ENCODE measurements around the gene ASIC2.
A peak's percentile ranks its signal among the peaks of the same experiment; 100 is the strongest.

Gene ASIC2

DNA sequence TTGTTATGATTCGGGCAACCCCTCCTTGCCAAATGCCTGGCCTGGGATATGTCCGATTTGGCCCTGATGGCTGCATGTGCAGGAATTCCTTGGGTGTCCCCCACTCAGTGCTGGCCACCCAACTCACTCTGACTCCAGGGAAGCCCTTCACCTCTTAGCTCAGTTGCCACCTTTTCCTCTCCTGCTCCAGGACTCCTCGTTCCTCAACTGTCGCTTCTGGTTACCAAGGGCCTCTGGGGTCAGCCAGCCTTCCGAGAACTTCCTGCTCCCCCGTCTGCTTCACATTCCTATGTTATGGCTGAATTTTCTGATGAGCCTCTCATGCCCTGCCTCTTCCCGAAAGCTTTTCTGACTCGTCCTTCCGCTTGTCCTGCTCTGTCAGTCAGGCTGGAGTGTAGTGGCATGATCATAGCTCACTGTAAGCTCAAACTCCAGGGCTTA, 237.9 kb downstream of the ASIC2 start:
- no peak for DNase-seq

DNA sequence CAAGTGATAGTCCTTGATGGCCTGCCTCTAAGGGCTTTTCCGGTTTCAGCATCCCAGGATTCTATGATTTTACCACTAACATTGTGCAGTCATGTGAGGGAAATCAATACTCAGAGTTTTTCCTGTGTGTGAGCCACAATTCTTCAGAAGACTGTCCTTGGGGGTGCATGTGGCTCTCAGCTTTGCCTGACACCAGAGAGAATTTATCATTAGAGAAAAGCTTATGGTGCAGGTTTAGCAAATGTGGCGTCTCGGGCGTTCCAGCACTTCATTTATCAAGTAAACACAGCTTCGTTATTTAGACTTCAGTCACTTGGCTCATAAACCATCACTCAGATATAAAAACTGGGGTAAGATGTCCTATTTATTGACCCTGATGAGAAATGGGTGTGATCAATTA, 238.7 kb downstream of the ASIC2 start:
- no peak for DNase-seq

DNA sequence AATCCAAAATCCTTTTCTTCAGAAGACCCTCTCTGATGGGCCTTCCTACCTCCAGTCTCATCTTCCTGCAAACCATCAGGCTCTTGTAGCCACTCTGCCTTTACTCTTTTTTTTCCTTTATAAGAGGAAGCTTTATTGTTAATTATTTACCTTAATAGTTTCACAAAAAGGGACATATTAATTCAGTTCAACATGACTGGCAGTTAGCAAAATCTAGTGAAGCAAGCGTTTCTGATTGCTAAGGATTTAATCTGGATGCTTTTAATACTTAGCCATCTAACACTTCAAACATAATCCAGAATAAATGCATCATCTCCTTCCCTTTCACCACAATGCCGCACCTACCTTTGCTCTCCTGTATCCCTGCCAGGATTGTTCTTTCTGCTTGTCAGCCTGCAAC, 239.4 kb downstream of the ASIC2 start:
- DNase-seq, result no peak

DNA sequence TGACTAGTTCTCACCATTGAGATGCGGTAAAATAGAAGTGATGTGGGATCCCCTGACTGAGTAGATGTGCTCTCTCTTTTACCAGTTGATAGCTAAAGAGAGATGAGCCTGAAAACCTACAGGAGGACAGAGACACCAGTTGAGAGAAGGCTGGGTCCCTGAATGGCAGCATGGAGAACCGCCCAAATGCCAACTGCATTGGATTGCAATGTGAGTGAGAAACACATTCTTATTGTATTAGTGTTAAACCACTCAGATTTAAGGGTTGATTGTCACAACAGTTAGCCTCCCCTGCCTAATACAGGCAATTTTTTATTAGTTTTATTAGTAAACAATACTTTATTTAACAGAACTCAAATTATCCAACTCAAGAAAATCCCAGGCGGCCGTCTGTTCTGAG, 240.2 kb downstream of the ASIC2 start:
- no peak for DNase-seq

DNA sequence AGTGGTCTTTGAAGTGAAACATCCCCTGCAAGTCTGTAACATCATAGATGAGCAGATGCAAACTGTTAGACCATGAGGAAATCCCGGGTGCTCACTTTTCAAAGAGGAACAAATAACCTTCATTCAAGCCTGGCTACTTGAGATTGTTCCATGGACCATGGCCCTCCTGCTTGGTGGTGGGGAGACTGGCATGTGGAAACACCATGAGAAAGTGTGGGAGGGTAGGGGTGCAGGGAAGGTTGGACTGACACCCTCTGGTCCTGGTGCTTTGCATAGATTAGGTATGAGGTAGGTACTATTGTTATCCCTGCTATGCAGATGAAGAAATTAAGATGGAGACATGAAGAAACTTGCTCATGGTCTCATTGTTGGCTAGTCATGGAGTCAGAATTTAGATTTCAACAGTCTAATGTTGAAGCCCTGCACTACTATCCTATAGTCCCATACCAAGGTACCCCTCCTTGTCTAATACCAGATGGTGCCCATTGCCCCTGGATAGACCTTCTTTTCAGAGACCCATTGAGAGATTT, 242.4 kb downstream of the ASIC2 start:
- no peak for DNase-seq

DNA sequence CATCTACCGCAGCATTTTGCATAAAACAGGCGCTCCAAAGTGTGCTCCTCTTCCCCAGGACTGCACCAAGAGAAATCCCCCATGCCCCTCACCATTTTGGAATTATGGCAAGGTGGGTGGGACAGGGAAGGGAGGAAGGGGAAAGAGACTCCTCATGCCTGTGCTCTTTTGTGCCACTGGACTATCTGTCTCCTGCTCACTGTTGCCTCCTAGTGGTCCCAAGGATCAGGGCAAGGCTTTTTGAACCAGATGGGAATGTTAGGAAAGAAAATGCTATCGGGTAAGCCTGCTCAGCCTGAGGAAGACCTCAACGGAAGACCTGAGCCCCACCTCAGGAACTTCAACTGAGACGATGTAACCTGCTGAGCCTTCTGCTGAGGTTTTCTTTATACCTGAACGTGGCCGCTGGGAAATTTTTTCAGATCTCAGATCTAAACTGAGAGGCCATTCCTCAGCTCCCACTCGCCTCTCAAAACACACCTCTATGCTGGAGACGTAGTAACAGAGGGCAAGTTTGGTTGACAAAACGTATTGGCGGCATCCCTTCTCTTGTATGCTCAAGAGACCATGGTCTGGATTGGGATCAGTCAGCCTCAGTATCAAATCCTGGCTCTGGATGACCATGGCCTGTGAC, 243.2 kb downstream of the ASIC2 start:
- peak; percentile 25 to 27 for DNase-seq

DNA sequence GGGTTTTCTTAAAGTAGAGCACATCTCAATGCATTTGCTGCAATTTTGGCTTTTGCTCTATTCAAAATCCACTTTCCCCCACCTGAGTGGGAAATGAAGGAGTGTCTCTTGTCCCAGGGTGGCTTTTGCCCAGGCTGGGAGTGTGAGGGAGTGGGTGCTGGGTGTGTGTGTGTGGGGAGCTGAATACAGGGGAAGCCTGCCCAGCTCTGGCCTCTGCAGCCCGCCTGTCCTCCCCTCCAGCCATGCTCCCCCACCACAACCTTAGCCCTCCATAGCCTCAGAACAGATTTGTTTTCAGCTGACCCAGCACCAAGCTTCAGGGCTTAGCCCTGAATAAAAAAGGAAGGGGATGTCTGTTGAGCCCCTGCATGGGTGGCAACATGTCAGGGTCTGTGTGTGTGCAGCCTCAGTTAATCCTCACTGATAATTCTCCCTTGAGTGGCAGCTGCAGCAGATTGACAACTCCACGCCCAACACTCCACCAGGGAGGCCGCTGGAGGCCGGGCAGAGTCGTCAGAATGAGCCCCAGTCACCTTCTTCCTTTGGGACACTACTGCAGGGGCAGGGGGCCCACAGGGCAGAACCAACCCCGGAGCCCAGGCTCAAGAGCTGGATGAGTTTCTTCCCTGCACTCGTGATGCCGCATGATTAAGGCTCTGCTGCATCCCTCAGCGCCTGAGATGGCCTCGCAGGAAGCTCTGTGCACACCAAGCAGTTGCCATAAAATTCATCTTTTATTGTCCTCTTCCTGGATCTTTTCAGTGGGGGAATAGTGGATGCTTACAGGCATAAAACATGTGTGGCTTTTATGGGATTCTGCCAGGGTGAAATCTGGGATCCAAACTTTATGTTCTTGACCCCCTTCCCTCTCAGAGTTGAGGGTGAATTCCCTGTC, 246.5 kb downstream of the ASIC2 start:
- DNase-seq, result no peak

DNA sequence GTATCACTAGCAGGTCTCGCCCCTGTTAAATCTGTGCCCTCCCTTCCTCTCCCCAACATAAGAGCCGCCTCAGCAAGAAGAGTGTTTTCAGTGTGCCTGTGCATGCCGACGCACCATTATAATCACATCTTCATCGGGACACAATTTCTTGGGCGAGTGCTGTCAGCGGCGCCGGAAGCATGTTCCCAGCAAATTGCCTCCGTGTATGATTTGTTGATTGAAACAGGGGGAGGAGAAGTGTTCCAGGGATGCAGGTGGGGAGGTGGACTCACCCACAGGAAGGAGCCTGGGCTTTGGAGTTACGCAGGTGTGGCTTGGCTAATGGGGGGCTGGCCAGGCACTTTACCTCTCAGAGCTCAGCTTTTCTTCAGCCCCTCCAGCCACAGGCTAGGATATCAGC, 247.9 kb downstream of the ASIC2 start:
- no peak for DNase-seq

DNA sequence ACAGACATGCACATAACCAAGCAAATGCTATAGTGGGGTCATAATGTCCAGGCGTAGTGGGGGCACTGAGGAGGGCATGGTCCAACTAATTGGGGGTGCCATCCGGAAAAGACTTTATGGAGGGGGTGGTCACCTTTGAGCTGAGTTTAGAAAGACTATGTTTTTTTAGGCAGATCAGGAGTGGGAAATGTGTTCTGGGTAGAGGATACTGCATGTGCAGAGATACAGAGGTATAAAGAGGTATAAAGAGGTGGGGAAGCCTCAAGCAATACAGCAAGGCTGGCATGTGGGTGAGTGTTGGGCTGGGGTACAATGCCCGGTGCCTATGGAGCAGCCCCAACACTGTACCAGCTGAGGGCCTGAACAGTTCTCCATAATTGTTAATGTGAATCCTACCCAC, 248.3 kb downstream of the ASIC2 start:
- no peak for DNase-seq

DNA sequence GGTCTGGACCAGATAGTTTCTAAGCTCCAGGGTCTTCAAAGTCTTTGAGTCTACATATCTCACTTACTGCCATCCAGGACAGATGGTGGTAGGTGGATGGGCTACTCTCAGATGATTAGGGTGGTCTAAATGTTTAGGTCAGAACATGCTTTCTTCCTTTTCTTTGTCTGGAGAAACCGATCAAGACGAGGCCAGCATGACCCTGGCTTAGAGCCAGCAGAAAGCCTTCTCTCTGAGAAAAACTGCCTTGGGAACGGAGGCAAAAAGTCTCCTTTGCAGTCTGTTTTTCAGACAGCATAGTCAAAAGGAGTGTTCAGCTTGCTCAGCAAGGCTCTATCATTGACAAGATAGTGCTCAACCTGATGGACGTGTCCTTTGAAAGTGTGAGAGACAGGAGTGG, 252.6 kb downstream of the ASIC2 start:
- DNase-seq, result no peak

DNA sequence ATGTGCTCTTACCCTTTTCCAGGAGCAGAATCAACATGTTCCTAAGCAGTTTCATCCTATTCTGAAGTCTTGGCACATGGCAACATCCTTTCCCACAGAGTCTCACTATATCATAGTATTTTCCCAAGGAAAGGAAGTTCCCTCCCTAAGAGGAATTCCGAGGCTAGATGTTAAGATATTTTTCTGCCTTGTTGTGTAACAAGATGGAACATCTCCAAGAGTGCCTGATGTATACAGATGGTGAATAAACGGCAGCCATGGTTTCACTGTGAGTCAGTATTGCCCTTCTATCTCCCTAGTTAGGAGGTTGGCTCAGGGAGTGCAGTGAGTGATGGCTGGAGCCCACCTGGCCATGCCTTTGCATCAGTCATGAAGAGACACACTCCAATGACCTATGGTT, 253.2 kb downstream of the ASIC2 start:
- no peak for DNase-seq

DNA sequence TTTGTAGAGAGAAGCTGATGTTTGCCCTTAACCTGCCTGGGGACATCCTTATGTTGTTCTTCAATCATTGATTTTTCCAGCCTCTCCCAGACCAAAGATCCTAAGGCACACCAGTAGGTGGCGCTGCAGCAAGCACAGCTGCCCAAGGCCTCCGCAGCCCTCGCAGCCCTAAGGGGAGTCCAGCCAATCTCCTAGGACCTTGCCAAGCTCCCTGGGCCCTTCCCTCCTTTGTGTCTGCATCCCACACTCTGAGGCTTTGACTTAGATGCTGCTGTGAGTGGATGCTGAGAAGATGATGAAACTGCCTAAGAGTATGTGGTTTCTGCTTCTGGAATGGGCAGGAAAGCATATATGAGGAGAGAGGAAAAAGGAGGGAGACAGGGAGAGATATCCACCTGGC, 254.4 kb downstream of the ASIC2 start:
- DNase-seq, result no peak

DNA sequence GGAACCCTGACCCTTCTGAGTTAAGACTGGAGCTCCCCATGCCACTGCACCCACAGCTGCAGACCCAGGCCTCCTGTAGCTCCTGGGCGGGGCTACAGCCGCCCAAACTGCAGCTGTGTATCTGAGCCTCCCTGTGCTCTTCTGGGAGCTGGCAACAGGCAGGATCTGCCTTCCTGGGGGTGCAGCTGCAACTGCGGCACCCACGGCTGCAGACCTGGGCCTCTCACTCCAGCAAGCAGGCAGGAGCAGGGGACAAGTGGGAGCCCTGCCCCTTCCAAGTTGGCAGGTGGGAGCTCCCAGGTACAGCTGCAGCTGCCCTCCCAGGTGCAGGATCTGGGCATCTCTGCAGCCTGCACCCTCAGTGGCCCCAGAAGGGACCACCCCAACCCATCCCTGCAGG, 259.9 kb downstream of the ASIC2 start:
- no peak for DNase-seq

DNA sequence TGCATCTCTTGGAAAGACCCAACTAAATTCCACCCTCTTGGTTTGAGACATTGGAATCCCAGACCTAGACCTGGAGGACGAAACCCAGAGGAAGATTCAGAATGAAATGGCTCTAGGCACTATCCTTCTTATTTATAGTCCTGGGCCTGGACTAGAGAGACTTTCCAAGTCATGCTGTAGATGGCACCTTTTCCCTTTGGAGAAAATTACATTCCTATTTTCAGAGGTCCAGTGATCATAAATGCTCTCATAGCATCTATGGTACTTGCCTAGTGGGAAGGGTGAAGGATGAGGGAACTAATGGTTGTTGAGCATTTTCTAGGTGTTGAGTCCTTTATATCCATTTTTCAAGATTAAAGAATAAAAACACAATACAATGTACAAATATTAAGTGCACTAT, 264.3 kb downstream of the ASIC2 start:
- DNase-seq, result no peak

DNA sequence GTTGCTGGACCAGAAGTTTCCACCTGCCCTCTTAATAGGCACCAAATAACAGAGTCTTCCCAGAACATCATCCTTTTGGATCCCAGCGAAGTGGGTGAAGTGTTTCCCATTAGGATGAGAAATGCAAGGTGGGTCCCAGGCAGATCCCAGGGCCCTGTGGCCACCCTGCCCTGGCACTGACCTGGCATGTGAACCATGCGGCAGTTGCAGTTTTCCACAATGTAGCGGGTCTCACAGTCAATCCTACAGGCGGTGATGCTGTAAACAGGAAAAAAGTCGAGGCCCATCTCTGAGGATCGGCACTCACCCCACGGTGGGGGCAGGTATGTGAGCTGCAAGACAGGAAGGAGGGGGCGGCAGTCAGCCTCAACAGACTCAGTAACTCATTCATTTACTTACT, 265.0 kb downstream of the ASIC2 start:
- no peak for DNase-seq

DNA sequence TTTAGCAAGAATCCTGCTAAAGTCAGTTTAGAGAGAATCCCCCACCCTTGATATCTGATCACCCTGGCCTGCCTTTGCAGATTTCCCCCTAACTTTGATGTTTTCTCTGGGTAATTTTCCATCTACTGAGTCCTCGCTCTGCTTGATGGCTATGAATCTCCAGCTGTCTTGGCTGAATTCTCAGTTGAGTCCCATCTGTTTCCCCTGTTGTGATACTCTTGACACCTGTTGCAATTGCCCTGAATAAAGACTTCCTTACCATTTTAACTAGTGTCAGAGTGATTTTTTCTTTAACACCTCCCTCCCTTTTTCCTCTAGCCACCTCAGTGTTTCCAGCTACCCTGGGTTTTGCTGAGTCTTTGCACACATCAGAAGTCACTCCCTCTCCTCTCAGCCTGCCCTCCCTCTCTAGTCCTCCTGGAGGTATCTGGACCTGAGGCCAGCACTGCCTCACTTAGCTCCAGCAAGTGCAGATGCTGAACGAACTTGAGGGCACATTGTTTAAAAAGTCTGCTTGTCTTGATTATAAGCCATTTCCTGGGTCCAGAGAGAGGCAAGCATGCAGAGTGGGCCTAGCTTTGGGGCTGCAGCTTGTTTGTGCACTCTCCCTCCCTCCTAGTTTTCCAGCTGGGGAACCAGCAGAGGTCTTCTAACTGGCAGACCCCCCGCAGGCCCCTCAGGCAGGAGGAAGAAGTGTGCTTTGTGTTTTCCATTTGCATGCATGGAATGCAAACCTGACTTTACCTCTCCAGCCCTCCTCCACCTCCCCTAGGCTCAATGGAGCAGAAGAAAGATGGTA, 268.2 kb downstream of the ASIC2 start:
- DNase-seq, result no peak

DNA sequence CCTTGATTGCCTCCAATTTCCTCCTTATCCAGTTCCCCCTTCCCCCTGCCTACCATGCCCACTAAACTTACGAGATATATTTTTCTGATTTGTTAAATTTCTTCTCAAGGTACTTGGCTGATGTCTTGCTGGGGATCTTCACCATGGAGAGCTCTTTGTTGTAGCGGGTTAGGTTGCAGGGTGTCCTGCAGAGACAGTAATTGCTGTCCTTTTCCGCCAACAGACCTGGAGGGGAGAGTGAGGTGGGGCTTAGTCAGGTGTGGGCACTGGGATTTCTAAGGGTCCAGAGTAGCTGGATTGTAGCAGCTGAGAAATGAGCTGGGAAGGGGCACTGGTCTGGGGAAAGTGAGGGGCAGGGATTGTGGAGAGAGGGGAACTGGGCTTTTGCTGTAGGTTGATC, 269.3 kb downstream of the ASIC2 start:
- no peak for DNase-seq

DNA sequence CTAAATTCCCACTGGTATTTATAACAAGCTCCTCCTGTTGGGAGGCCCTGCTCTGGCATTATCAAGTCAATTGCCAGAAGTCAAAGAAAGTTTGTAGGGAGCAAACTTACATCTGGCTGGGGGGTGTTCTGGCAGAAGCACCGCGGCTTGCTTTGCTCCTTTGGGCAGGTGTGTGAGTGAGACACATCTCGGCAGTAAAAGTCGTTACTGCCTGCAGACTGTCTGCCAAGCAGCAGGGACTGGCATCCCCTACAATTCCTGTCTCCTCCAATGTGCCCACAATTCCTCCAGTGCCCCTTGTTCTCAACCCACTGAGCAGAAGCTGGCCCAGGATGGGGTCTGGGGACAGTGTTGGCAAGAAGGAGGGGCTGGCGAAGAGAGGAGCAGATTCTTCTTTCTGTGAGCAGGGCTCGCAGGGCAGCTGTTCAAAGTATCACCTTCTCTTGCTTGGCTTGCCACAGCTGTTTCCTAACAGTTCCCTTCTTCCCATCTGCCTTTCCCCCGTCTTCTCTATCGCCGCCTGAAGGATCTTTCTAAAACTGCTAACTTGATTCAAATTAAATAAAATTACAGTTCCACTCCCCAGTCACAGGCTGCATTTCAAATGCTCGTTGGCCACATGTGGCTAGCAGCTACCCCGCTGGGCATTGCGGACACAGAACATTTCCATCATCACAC, 271.2 kb downstream of the ASIC2 start:
- DNase-seq, result no peak

DNA sequence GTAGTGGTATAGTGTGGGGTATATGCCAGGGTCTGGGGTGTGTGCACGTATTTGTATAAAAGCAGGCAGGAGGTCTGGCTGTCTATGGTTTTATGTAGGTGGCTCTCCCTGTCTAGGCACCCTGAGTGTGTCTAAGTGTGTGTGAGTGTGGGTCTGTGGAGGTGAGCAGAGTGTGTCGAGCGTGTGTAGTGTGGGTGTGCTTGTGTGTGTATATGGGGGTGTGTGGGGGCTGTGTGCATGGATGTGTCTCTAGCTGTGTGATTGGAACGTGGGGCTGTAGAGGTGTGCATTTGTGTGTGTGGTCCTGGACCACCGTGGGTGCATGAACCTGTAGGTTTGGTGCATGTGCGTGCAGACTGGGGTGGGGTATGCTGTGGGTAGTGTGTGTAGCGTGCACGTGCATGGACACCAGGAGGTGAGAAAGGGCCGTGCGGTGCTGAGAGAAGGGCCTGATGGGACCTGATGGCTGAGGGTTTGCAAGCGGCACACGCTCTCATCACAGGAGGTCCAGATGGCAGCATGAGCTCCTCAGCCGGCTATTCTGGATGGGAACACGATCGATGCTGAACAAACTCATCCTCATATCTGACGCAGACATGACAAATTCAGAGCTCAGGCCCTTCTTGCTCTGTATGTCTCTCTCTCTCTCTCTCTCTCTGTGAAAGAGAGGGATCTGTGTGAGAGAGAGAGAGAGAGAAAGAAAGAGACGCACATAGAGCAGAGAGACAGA, 273.8 kb downstream of the ASIC2 start:
- no peak for DNase-seq

DNA sequence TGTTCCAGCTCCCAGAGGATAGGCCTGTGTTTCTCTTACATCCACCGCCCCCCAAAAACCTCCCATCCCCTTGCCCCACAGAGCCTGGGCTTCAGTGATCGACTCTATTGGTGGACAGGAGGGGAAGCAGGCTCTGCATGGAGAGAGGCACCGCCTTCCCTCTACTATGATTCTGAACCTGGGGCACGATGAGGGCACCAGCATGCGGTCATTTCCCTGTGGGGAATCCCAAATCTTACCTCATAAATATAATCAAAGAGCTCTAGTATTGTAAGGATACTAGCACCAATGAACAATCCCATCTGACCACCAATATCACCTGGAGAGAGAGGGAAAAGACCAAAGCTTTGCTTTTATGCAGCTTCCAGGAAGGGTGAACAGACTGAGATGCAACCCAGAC, 275.7 kb downstream of the ASIC2 start:
- DNase-seq, result no peak

DNA sequence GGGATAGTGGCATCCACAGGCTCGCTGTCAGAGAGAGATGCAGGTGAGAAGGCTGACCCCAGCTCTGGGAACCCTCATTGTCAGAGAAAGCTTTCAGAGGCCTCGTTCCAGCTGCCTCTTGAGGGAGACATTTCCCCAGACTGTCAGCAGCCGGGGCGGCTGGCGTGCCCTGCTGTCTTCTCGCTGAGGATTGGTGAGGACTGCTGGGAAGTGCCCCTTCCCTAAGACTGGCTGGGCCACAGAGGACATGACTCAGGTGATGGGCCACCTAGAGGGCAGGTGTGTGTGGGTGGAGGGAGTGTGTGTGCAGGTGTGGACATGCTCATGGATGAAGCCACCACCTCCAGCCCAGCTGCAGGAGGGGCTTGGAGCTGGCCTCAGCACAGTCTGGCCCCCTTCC, 276.2 kb downstream of the ASIC2 start:
- DNase-seq, result no peak

DNA sequence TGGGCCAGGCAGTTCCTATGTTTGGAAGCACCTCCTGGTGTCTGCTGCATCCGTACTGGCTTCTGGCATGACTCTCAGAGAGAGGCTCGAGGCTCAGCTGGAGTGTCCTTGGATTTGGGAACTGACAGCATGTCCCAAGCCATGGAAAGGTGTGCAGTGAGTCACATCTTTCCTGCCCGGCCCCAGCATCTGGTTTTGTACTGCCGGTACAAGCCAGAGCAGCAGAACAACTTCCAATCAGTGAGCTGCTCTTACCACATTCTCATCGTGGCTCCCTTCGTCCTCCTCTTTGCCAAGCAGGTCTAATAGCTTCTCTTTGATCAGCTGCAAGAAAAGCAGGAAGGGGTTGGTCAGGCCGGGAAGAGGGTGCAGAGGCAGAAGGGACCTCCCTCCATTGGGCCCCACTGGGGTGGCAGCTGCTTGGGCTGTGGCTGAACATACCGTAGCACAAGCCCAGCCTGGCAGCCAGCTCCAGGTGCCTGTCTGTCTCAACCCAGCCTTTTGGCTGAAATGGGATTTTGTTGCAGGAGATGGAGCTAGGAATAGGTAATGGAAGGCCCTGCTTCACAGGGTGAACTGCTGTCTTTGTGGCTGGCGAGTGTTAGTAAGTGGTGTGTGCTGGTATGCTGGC, 277.3 kb downstream of the ASIC2 start:
- no peak for DNase-seq

Measured in Kasumi-1 (cell line).